Measurements from ENCODE around the gene SORBS1.

DNA sequence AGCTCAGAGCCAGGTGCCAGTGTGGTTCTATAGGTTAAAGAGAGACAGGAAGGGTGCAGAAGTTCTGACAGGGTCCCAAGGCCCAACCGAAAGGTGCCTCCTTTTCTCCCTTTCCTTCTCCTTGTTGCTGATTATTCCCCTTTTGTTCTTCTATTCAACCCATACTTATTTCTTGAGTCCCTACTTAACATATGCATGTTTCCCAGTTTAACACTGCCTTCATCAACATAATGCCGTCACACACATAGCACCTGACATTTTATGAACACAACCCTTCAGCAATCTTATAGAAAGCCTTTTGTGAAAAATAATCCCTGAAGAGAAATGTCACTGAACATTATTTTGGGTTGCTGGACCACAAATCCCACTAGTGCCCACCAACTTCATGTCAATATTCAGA lies 39.1 kb downstream of the SORBS1 start:
- TF ChIP-seq, protein P1, sequence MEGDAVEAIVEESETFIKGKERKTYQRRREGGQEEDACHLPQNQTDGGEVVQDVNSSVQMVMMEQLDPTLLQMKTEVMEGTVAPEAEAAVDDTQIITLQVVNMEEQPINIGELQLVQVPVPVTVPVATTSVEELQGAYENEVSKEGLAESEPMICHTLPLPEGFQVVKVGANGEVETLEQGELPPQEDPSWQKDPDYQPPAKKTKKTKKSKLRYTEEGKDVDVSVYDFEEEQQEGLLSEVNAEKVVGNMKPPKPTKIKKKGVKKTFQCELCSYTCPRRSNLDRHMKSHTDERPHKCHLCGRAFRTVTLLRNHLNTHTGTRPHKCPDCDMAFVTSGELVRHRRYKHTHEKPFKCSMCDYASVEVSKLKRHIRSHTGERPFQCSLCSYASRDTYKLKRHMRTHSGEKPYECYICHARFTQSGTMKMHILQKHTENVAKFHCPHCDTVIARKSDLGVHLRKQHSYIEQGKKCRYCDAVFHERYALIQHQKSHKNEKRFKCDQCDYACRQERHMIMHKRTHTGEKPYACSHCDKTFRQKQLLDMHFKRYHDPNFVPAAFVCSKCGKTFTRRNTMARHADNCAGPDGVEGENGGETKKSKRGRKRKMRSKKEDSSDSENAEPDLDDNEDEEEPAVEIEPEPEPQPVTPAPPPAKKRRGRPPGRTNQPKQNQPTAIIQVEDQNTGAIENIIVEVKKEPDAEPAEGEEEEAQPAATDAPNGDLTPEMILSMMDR (IDR thresholded peaks at IDR 0.05): no peak
- TF ChIP-seq EZH2 (IDR thresholded peaks at IDR 0.05) (no peak), EZH2phosphoT487 (IDR thresholded peaks at IDR 0.05) (no peak)

All from neural progenitor cell (in vitro differentiated cells).